Measurements from ENCODE around the gene SIDT1. TPM values are rescaled to one million over a fixed set of nuclear protein-coding genes. Genes with fewer than 3 reads are reported as not detected.
A peak's percentile ranks its signal among the peaks of the same experiment; 100 is the strongest.

SIDT1 gene
- polyA plus RNA-seq (2012; ENCODE audit: low read depth, missing spikeins), result 16.9 TPM

- no peak for DNase-seq (ENCODE audit: insufficient read length, low spot score)
- TF ChIP-seq POLR2A (IDR thresholded peaks at IDR 0.05; ENCODE audit: low read depth, low read length), result peak; percentile 99
- TF ChIP-seq TAF1 (IDR thresholded peaks at IDR 0.05; ENCODE audit: low read depth, low read length), result peak; percentile 47; the same call in 1 of the 2 replicates
- no peak for TF ChIP-seq SPI1 (IDR thresholded peaks at IDR 0.05; ENCODE audit: low read depth, low read length)
- peak; percentile 98 for TF ChIP-seq POLR2AphosphoS5 (IDR thresholded peaks at IDR 0.05; ENCODE audit: low read depth, low read length)
- FAIRE-seq, result no peak
Measured at GRCh38 chr3:113531826-113532697, at the start of gene SIDT1. TSS of gene SIDT1 (plus strand) at chr3:113532555. CDS start at chr3:113533022, 467 bp downstream.

GRCh38 chr3:113485161-113485609 lies 47.2 kb upstream of the SIDT1 start:
- DNase-seq (ENCODE audit: insufficient read length, low spot score), result no peak
- TF ChIP-seq POLR2A (IDR thresholded peaks at IDR 0.05; ENCODE audit: low read depth, low read length), result no peak
- TF ChIP-seq TAF1 (IDR thresholded peaks at IDR 0.05; ENCODE audit: low read depth, low read length), result no peak
- no peak for TF ChIP-seq POU2F2 (IDR thresholded peaks at IDR 0.05; ENCODE audit: low read depth, low read length)
- TF ChIP-seq PAX5 (IDR thresholded peaks at IDR 0.05; ENCODE audit: insufficient read depth, low read length, severe bottlenecking), result no peak
- no peak for TF ChIP-seq SPI1 (IDR thresholded peaks at IDR 0.05; ENCODE audit: low read depth, low read length)
- TF ChIP-seq POLR2AphosphoS5 (IDR thresholded peaks at IDR 0.05; ENCODE audit: low read depth, low read length), result no peak
- no peak for FAIRE-seq

- no peak for TF ChIP-seq POLR2A (IDR thresholded peaks at IDR 0.05; ENCODE audit: low read depth, low read length)
- no peak for TF ChIP-seq POU2F2 (IDR thresholded peaks at IDR 0.05; ENCODE audit: low read depth, low read length)
- TF ChIP-seq TAF1 (IDR thresholded peaks at IDR 0.05; ENCODE audit: low read depth, low read length), result no peak
- no peak for TF ChIP-seq POLR2AphosphoS5 (IDR thresholded peaks at IDR 0.05; ENCODE audit: low read depth, low read length)
- TF ChIP-seq SPI1 (IDR thresholded peaks at IDR 0.05; ENCODE audit: low read depth, low read length), result no peak
- TF ChIP-seq PAX5 (IDR thresholded peaks at IDR 0.05; ENCODE audit: insufficient read depth, low read length, severe bottlenecking), result no peak
- DNase-seq (ENCODE audit: insufficient read length, low spot score), result no peak
- FAIRE-seq, result peak; percentile 67
Measured at GRCh38 chr3:113495035-113495434, 37.3 kb upstream of the SIDT1 start.

- peak; percentile 66 for FAIRE-seq
- TF ChIP-seq PAX5 (IDR thresholded peaks at IDR 0.05; ENCODE audit: insufficient read depth, low read length, severe bottlenecking) (no peak), POLR2A (IDR thresholded peaks at IDR 0.05; ENCODE audit: low read depth, low read length) (no peak), POU2F2 (IDR thresholded peaks at IDR 0.05; ENCODE audit: low read depth, low read length) (no peak), TAF1 (IDR thresholded peaks at IDR 0.05; ENCODE audit: low read depth, low read length) (no peak), POLR2AphosphoS5 (IDR thresholded peaks at IDR 0.05; ENCODE audit: low read depth, low read length) (no peak), SPI1 (IDR thresholded peaks at IDR 0.05; ENCODE audit: low read depth, low read length) (no peak)
- no peak for DNase-seq (ENCODE audit: insufficient read length, low spot score)
Measured at GRCh38 chr3:113496924-113497323, 35.4 kb upstream of the SIDT1 start.

GRCh38 chr3:113498221-113499005 lies 33.9 kb upstream of the SIDT1 start:
- DNase-seq (ENCODE audit: insufficient read length, low spot score) (no peak), FAIRE-seq (no peak)
- TF ChIP-seq POLR2A (IDR thresholded peaks at IDR 0.05; ENCODE audit: low read depth, low read length), result no peak
- no peak for TF ChIP-seq TAF1 (IDR thresholded peaks at IDR 0.05; ENCODE audit: low read depth, low read length)
- TF ChIP-seq POU2F2 (IDR thresholded peaks at IDR 0.05; ENCODE audit: low read depth, low read length), result no peak
- TF ChIP-seq POLR2AphosphoS5 (IDR thresholded peaks at IDR 0.05; ENCODE audit: low read depth, low read length), result no peak
- no peak for TF ChIP-seq PAX5 (IDR thresholded peaks at IDR 0.05; ENCODE audit: insufficient read depth, low read length, severe bottlenecking)
- TF ChIP-seq SPI1 (IDR thresholded peaks at IDR 0.05; ENCODE audit: low read depth, low read length), result no peak

- DNase-seq (ENCODE audit: insufficient read length, low spot score) (no peak), FAIRE-seq (no peak)
- TF ChIP-seq POLR2A (IDR thresholded peaks at IDR 0.05; ENCODE audit: low read depth, low read length) (no peak), PAX5 (IDR thresholded peaks at IDR 0.05; ENCODE audit: insufficient read depth, low read length, severe bottlenecking) (no peak), SPI1 (IDR thresholded peaks at IDR 0.05; ENCODE audit: low read depth, low read length) (no peak), POU2F2 (IDR thresholded peaks at IDR 0.05; ENCODE audit: low read depth, low read length) (no peak), TAF1 (IDR thresholded peaks at IDR 0.05; ENCODE audit: low read depth, low read length) (no peak), POLR2AphosphoS5 (IDR thresholded peaks at IDR 0.05; ENCODE audit: low read depth, low read length) (no peak)
Measured at GRCh38 chr3:113499081-113499480, 33.3 kb upstream of the SIDT1 start.

GRCh38 chr3:113501597-113501996 lies 30.8 kb upstream of the SIDT1 start:
- TF ChIP-seq POLR2A (IDR thresholded peaks at IDR 0.05; ENCODE audit: low read depth, low read length) (no peak), SPI1 (IDR thresholded peaks at IDR 0.05; ENCODE audit: low read depth, low read length) (no peak), PAX5 (IDR thresholded peaks at IDR 0.05; ENCODE audit: insufficient read depth, low read length, severe bottlenecking) (no peak), POU2F2 (IDR thresholded peaks at IDR 0.05; ENCODE audit: low read depth, low read length) (no peak), POLR2AphosphoS5 (IDR thresholded peaks at IDR 0.05; ENCODE audit: low read depth, low read length) (no peak), TAF1 (IDR thresholded peaks at IDR 0.05; ENCODE audit: low read depth, low read length) (no peak)
- no peak for DNase-seq (ENCODE audit: insufficient read length, low spot score)
- no peak for FAIRE-seq

GRCh38 chr3:113505867-113506266 lies 26.5 kb upstream of the SIDT1 start:
- DNase-seq (ENCODE audit: insufficient read length, low spot score) (no peak), FAIRE-seq (no peak)
- no peak for TF ChIP-seq TAF1 (IDR thresholded peaks at IDR 0.05; ENCODE audit: low read depth, low read length)
- TF ChIP-seq PAX5 (IDR thresholded peaks at IDR 0.05; ENCODE audit: insufficient read depth, low read length, severe bottlenecking), result no peak
- no peak for TF ChIP-seq POLR2AphosphoS5 (IDR thresholded peaks at IDR 0.05; ENCODE audit: low read depth, low read length)
- no peak for TF ChIP-seq POU2F2 (IDR thresholded peaks at IDR 0.05; ENCODE audit: low read depth, low read length)
- TF ChIP-seq SPI1 (IDR thresholded peaks at IDR 0.05; ENCODE audit: low read depth, low read length), result no peak
- TF ChIP-seq POLR2A (IDR thresholded peaks at IDR 0.05; ENCODE audit: low read depth, low read length), result no peak
